Fibroblast of lung (primary cell): Measurements from ENCODE around the gene BCAT1. TPM values are rescaled to one million over a fixed set of nuclear protein-coding genes. Genes with fewer than 3 reads are reported as not detected.

ENCODE experiments used
- DNase-seq, 2 donors: peaks; one replicate each; pipeline versions ENCODE4 v3.0.0 to v3.0.0-alpha.2; 2010; ENCODE audit warnings: low read depth in 2 of 2
- H2AFZ ChIP-seq: 2 replicates; pipeline ENCODE4 v1.5.1; 2012; ENCODE audit warnings: low read length, control low read depth, inconsistent platforms
- H3K27ac ChIP-seq: 2 replicates; pipeline ENCODE4 v1.5.1; 2011; ENCODE audit warnings: low read length, control low read depth; ENCODE audit not compliant: insufficient read depth
- H3K27me3 ChIP-seq: 2 replicates; pipeline ENCODE4 v1.5.1; 2011; ENCODE audit warnings: mild to moderate bottlenecking, low read length; ENCODE audit not compliant: control insufficient read depth, insufficient read depth
- H3K36me3 ChIP-seq: 2 replicates; pipeline ENCODE4 v1.5.1; 2011; ENCODE audit warnings: low read length; ENCODE audit not compliant: control insufficient read depth, insufficient read depth
- H3K4me1 ChIP-seq: 2 replicates; pipeline ENCODE4 v1.5.1; 2011; ENCODE audit warnings: low read length; ENCODE audit not compliant: control insufficient read depth, insufficient read depth; ENCODE audit errors: extremely low read depth
- H3K4me2 ChIP-seq: 2 replicates; pipeline ENCODE4 v1.5.1; 2011; ENCODE audit warnings: low read length, control low read depth; ENCODE audit not compliant: insufficient read depth; ENCODE audit errors: extremely low read depth
- H3K4me3 ChIP-seq, 4 experiments: fragments of 200-600 bp in 1 of 4; sonication (generic) in 1 of 4; replicated peaks in 1 of 4; 2 replicates each; pipeline ENCODE4 v1.5.1; 2011 to 2016; ENCODE audit warnings: low read length in 4 of 4, low read depth in 3 of 4, mild to moderate bottlenecking in 3 of 4, control low read depth in 2 of 4, inconsistent platforms in 1 of 4, mixed read lengths in 1 of 4; ENCODE audit not compliant: insufficient read depth in 1 of 4; ENCODE audit errors: control extremely low read depth in 1 of 4
- H3K79me2 ChIP-seq: 2 replicates; pipeline ENCODE4 v1.5.1; 2012; ENCODE audit warnings: mild to moderate bottlenecking, low read length, inconsistent platforms; ENCODE audit not compliant: control insufficient read depth, insufficient read depth
- H3K9ac ChIP-seq: 2 replicates; pipeline ENCODE4 v1.5.1; 2011; ENCODE audit warnings: mild to moderate bottlenecking, low read length, control low read depth; ENCODE audit not compliant: insufficient read depth
- H3K9me3 ChIP-seq: 2 replicates; pipeline ENCODE4 v1.5.1; 2012; ENCODE audit warnings: low read depth, low read length; ENCODE audit not compliant: control insufficient read depth, insufficient read depth
- H4K20me1 ChIP-seq: 2 replicates; pipeline ENCODE4 v1.5.1; 2011; ENCODE audit warnings: low read length; ENCODE audit not compliant: control insufficient read depth, insufficient read depth; ENCODE audit errors: extremely low read depth
- CTCF ChIP-seq, 2 donors: IDR thresholded peaks in 1 of 2; conservative IDR thresholded peaks in 1 of 2; 1 replicate in 1 of 2; 2 replicates in 1 of 2; pipeline ENCODE4 v1.5.1; 2011 to 2012; ENCODE audit warnings: low read length in 2 of 2, control low read depth in 1 of 2, inconsistent platforms in 1 of 2, low read depth in 1 of 2, mild to moderate bottlenecking in 1 of 2
- EZH2 ChIP-seq: IDR thresholded peaks from 2 replicates; pipeline ENCODE4 v1.5.1; 2012; ENCODE audit warnings: low read length, control low read depth, mild to moderate bottlenecking; ENCODE audit errors: missing control alignments
- polyA plus RNA-seq, 2 donors: library from polyadenylated mRNA; depleted of rRNA in 1 of 2; stranded (reverse) in 1 of 2; unstranded in 1 of 2; fragments of >200 nt; gene quantifications; 2 replicates each; pipeline ENCODE4 v1.2.1, GENCODE V29; 2011 to 2012; ENCODE audit warnings: missing spikeins in 1 of 2
- total RNA-seq: library from RNA; depleted of rRNA; stranded (reverse); fragments of >200 nt; gene quantifications from 2 replicates; pipeline ENCODE4 v1.2.1, GENCODE V29; 2014

BCAT1 gene
- total and polyA plus RNA-seq, 2 donors (not counting 1 experiment from before 2014, with no cell fraction given), result 27.8 to 162 TPM

GRCh38 chr12:24861766-24862540 is 86.9 kb downstream of the BCAT1 start:
- no peak overlapping the region for H3K4me3 ChIP-seq
- no peak overlapping the region for H3K4me2 ChIP-seq
- H3K9me3 ChIP-seq, result no peaks in the 10 kb centered on the region
- H3K36me3 ChIP-seq, result peaks cover 1% of the 10 kb centered on the region
- H2AFZ ChIP-seq, result no peak overlapping the region
- peaks cover 9% of the 10 kb centered on the region for H3K4me1 ChIP-seq
- no peak overlapping the region for H3K27ac ChIP-seq
- TF ChIP-seq CTCF (conservative IDR thresholded peaks at IDR 0.05 in 1 of 2, IDR thresholded peaks at IDR 0.05 in 1 of 2; ENCODE audit: low read depth in 1 of 2, low read length in 2 of 2), result no peak
- no peak for TF ChIP-seq EZH2
- DNase-seq, result peak in 1 of 2 donors; percentile 88
- H3K79me2 ChIP-seq, result no peaks in the 10 kb centered on the region
- H3K27me3 ChIP-seq, result no peaks in the 10 kb centered on the region
- H3K9ac ChIP-seq, result no peak overlapping the region
- no peaks in the 10 kb centered on the region for H4K20me1 ChIP-seq

GRCh38 chr12:24860546-24860945 is 88.4 kb downstream of the BCAT1 start:
- no peak overlapping the region for H2AFZ ChIP-seq
- no peak overlapping the region for H3K27ac ChIP-seq
- DNase-seq, result peak in 1 of 2 donors; percentile 82

GRCh38 chr12:24856541-24856940 is 92.4 kb downstream of the BCAT1 start:
- Histone ChIP-seq H4K20me1 (no peaks in the 10 kb centered on the region), H3K27ac (no peak overlapping the region), H3K4me2 (no peak overlapping the region), H3K9ac (no peak overlapping the region), H3K36me3 (no peaks in the 10 kb centered on the region), H3K9me3 (no peaks in the 10 kb centered on the region), H3K27me3 (no peaks in the 10 kb centered on the region), H3K4me3 (no peak overlapping the region), H3K79me2 (no peaks in the 10 kb centered on the region), H3K4me1 (no peaks in the 10 kb centered on the region), H2AFZ (no peak overlapping the region)
- no peak for DNase-seq
- TF ChIP-seq CTCF (conservative IDR thresholded peaks at IDR 0.05 in 1 of 2, IDR thresholded peaks at IDR 0.05 in 1 of 2; ENCODE audit: low read depth in 1 of 2, low read length in 2 of 2) (no peak), EZH2 (no peak)

More at GRCh38 chr12:24860546-24860945, 88.4 kb downstream of the BCAT1 start:
- Histone ChIP-seq H3K79me2 (no peaks in the 10 kb centered on the region), H3K36me3 (no peaks in the 10 kb centered on the region), H3K4me1 (peaks cover 9% of the 10 kb centered on the region), H4K20me1 (no peaks in the 10 kb centered on the region), H3K27me3 (no peaks in the 10 kb centered on the region), H3K9ac (no peak overlapping the region), H3K4me3 (no peak overlapping the region), H3K9me3 (no peaks in the 10 kb centered on the region), H3K4me2 (no peak overlapping the region)
- TF ChIP-seq CTCF (conservative IDR thresholded peaks at IDR 0.05 in 1 of 2, IDR thresholded peaks at IDR 0.05 in 1 of 2; ENCODE audit: low read depth in 1 of 2, low read length in 2 of 2), result no peak
- no peak for TF ChIP-seq EZH2
